Measurements from ENCODE around the gene BST1.

The BST1 gene

GRCh38 chr4:15771216-15772058 is 68.6 kb downstream of the BST1 start:
- TF ChIP-seq REST (IDR thresholded peaks at IDR 0.05; ENCODE audit: insufficient read depth in 1 of 2, low read depth in 2 of 2, low read length in 2 of 2) (no peak), FOXP2 (optimal IDR thresholded peaks at IDR 0.05; ENCODE audit: borderline replicate concordance, extremely low read depth, extremely low read length, insufficient read depth) (no peak), TAF1 (IDR thresholded peaks at IDR 0.05; ENCODE audit: borderline replicate concordance, insufficient read depth, low read length) (no peak), POLR2AphosphoS5 (IDR thresholded peaks at IDR 0.05; ENCODE audit: low read depth, low read length) (no peak), SIN3A (IDR thresholded peaks at IDR 0.05; ENCODE audit: borderline replicate concordance, insufficient read depth, low read length) (no peak)

- TF ChIP-seq FOXP2 (optimal IDR thresholded peaks at IDR 0.05; ENCODE audit: borderline replicate concordance, extremely low read depth, extremely low read length, insufficient read depth) (no peak), SIN3A (IDR thresholded peaks at IDR 0.05; ENCODE audit: borderline replicate concordance, insufficient read depth, low read length) (no peak), POLR2AphosphoS5 (IDR thresholded peaks at IDR 0.05; ENCODE audit: low read depth, low read length) (no peak), TAF1 (IDR thresholded peaks at IDR 0.05; ENCODE audit: borderline replicate concordance, insufficient read depth, low read length) (no peak), REST (IDR thresholded peaks at IDR 0.05; ENCODE audit: insufficient read depth in 1 of 2, low read depth in 2 of 2, low read length in 2 of 2) (no peak)
Measured at GRCh38 chr4:15774020-15774420, 71.2 kb downstream of the BST1 start.

GRCh38 chr4:15776871-15777648 is 74.2 kb downstream of the BST1 start:
- TF ChIP-seq TAF1 (IDR thresholded peaks at IDR 0.05; ENCODE audit: borderline replicate concordance, insufficient read depth, low read length) (no peak), POLR2AphosphoS5 (IDR thresholded peaks at IDR 0.05; ENCODE audit: low read depth, low read length) (no peak), FOXP2 (optimal IDR thresholded peaks at IDR 0.05; ENCODE audit: borderline replicate concordance, extremely low read depth, extremely low read length, insufficient read depth) (no peak), SIN3A (IDR thresholded peaks at IDR 0.05; ENCODE audit: borderline replicate concordance, insufficient read depth, low read length) (no peak), REST (IDR thresholded peaks at IDR 0.05; ENCODE audit: insufficient read depth in 1 of 2, low read depth in 2 of 2, low read length in 2 of 2) (no peak)

- no peak for TF ChIP-seq SIN3A (IDR thresholded peaks at IDR 0.05; ENCODE audit: borderline replicate concordance, insufficient read depth, low read length)
- TF ChIP-seq POLR2AphosphoS5 (IDR thresholded peaks at IDR 0.05; ENCODE audit: low read depth, low read length): no peak
- TF ChIP-seq FOXP2 (optimal IDR thresholded peaks at IDR 0.05; ENCODE audit: borderline replicate concordance, extremely low read depth, extremely low read length, insufficient read depth): no peak
- no peak for TF ChIP-seq REST (IDR thresholded peaks at IDR 0.05; ENCODE audit: insufficient read depth in 1 of 2, low read depth in 2 of 2, low read length in 2 of 2)
- TF ChIP-seq TAF1 (IDR thresholded peaks at IDR 0.05; ENCODE audit: borderline replicate concordance, insufficient read depth, low read length): no peak
Measured at GRCh38 chr4:15777697-15778288, 74.9 kb downstream of the BST1 start.

Data from PFSK-1 (cell line).